NB4 (cell line): ENCODE measurements around the gene ZNF157.

Source experiments
- MYC ChIP-seq: IDR thresholded peaks from 2 replicates; pipeline ENCODE4 v1.6.1; 2011; ENCODE audit warnings: low read depth, low read length
- POLR2A ChIP-seq: IDR thresholded peaks from 2 replicates; pipeline ENCODE4 v1.6.1; 2011; ENCODE audit warnings: mild to moderate bottlenecking; ENCODE audit not compliant: insufficient read length; ENCODE audit errors: extremely low read depth
- TF ChIP-seq, protein P1 (sequence below): IDR thresholded peaks from one replicate; pipeline ENCODE4 v1.5.1; 2012; ENCODE audit warnings: low read depth, low read length

DNA sequence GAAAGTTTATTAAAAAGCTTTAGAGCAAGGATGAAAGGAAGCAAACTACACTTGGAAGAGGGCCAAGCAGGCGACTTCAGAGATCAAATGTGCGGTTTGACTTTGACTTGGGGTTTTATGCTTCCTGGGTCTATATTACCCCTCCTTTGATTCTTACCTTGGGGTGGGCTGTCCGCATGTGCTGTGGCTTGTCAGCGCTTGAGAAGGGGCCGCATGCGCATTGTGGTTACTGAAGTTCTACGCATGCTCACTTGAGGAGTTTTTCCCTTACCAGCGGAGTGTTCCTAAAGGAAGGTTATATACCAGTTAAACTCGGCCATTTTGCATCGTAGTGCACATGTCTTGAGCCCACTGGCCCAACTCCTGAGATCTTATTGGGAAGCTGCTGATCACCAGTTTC is 9.9 kb downstream of the ZNF157 start:
- TF ChIP-seq, protein P1, sequence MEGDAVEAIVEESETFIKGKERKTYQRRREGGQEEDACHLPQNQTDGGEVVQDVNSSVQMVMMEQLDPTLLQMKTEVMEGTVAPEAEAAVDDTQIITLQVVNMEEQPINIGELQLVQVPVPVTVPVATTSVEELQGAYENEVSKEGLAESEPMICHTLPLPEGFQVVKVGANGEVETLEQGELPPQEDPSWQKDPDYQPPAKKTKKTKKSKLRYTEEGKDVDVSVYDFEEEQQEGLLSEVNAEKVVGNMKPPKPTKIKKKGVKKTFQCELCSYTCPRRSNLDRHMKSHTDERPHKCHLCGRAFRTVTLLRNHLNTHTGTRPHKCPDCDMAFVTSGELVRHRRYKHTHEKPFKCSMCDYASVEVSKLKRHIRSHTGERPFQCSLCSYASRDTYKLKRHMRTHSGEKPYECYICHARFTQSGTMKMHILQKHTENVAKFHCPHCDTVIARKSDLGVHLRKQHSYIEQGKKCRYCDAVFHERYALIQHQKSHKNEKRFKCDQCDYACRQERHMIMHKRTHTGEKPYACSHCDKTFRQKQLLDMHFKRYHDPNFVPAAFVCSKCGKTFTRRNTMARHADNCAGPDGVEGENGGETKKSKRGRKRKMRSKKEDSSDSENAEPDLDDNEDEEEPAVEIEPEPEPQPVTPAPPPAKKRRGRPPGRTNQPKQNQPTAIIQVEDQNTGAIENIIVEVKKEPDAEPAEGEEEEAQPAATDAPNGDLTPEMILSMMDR = no peak
- TF ChIP-seq MYC = no peak
- no peak for TF ChIP-seq POLR2A
